Suprapubic skin (tissue), 4 donors: ENCODE data around the gene SCP2. TPM values are rescaled to one million over a fixed set of nuclear protein-coding genes. Genes with fewer than 3 reads are reported as not detected.

Source experiments
- DNase-seq, 2 donors: peaks; one replicate each; pipeline ENCODE4 v3.0.0-alpha.2; 2019; ENCODE audit warnings: low spot score in 2 of 2
- H3K27ac ChIP-seq: fragments of 200-600 bp; sonication (generic); one replicate; pipeline ENCODE4 v1.5.1; 2019
- H3K27me3 ChIP-seq: fragments of 200-600 bp; sonication (generic); one replicate; pipeline ENCODE4 v1.5.1; 2019
- H3K36me3 ChIP-seq: fragments of 200-600 bp; sonication (generic); one replicate; pipeline ENCODE4 v1.5.1; 2019
- H3K4me1 ChIP-seq: fragments of 200-600 bp; sonication (generic); one replicate; pipeline ENCODE4 v1.5.1; 2019
- H3K4me3 ChIP-seq: fragments of 200-600 bp; sonication (generic); one replicate; pipeline ENCODE4 v1.5.1; 2019; ENCODE audit warnings: mild to moderate bottlenecking
- H3K9me3 ChIP-seq: fragments of 200-600 bp; sonication (generic); one replicate; pipeline ENCODE4 v1.5.1; 2019
- CTCF ChIP-seq, 2 donors: fragments of 200-600 bp in 1 of 2; fragments of 450-650 bp in 1 of 2; sonication (generic) in 1 of 2; IDR thresholded peaks; one replicate each; pipeline ENCODE4 v1.5.1; 2016 to 2019; ENCODE audit warnings: antibody characterized with exemption in 2 of 2, mild to moderate bottlenecking in 1 of 2, moderate library complexity in 1 of 2
- EP300 ChIP-seq: sonication (generic); formaldehyde crosslinking; IDR thresholded peaks from one replicate; pipeline ENCODE4 v1.6.1; 2017; ENCODE audit warnings: antibody characterized with exemption
- POLR2A ChIP-seq, 2 donors: fragments of 450-650 bp; IDR thresholded peaks; one replicate each; pipeline ENCODE4 v1.6.1; 2017; ENCODE audit warnings: antibody characterized with exemption in 2 of 2, mild to moderate bottlenecking in 2 of 2, moderate library complexity in 2 of 2
- POLR2AphosphoS5 ChIP-seq, 3 donors: sonication (generic); formaldehyde crosslinking; IDR thresholded peaks; one replicate each; pipeline ENCODE4 v1.6.1; 2017; ENCODE audit warnings: antibody characterized with exemption in 3 of 3
- WGBS: methylation state at CpG from one replicate; pipeline ENCODE4 v1.1.5; 2018; 5-methylcytosine and 5-hydroxymethylcytosine counted together
- total RNA-seq, 4 donors: library from RNA; depleted of rRNA; stranded (reverse); fragments of >200 nt; gene quantifications; one replicate each; pipeline ENCODE4 v1.1.0, GENCODE V29; 2016

The SCP2 gene
- total RNA-seq, 4 donors from 2014 or later, result 64.5 to 122 (median 113) TPM

GRCh38 chr1:53073287-53073686 is 146.2 kb downstream of the SCP2 start:
- WGBS, result 94% methylated on average over 7 of the region's 7 CpGs
- Histone ChIP-seq H3K36me3 (peaks cover 11% of the 10 kb centered on the region), H3K27ac (no peak overlapping the region), H3K27me3 (no peaks in the 10 kb centered on the region), H3K9me3 (no peaks in the 10 kb centered on the region), H3K4me3 (no peak overlapping the region), H3K4me1 (no peaks in the 10 kb centered on the region)
- no peak for DNase-seq
- no peak for TF ChIP-seq CTCF (IDR thresholded peaks at IDR 0.05)
- no peak for TF ChIP-seq EP300
- no peak for TF ChIP-seq POLR2A (IDR thresholded peaks at IDR 0.05)
- no peak for TF ChIP-seq POLR2AphosphoS5 (IDR thresholded peaks at IDR 0.05)

- TF ChIP-seq POLR2AphosphoS5 (IDR thresholded peaks at IDR 0.05) (no peak), POLR2A (IDR thresholded peaks at IDR 0.05) (no peak), EP300 (no peak), CTCF (IDR thresholded peaks at IDR 0.05) (no peak)
- Histone ChIP-seq H3K27ac (no peak overlapping the region), H3K9me3 (no peaks in the 10 kb centered on the region), H3K4me3 (no peak overlapping the region), H3K27me3 (no peaks in the 10 kb centered on the region), H3K36me3 (peaks cover 17% of the 10 kb centered on the region), H3K4me1 (no peaks in the 10 kb centered on the region)
- peak; percentile 61 to 74 for DNase-seq
- 71% methylated on average over 10 of the region's 10 CpGs for WGBS
Observed at GRCh38 chr1:53073868-53074311, 146.8 kb downstream of the SCP2 start.

GRCh38 chr1:53074313-53075154 is 147.5 kb downstream of the SCP2 start:
- no peaks in the 10 kb centered on the region for H3K27me3 ChIP-seq
- WGBS, result 80% methylated on average over 3 of the region's 8 CpGs
- no peaks in the 10 kb centered on the region for H3K9me3 ChIP-seq
- H3K4me3 ChIP-seq, result no peak overlapping the region
- H3K36me3 ChIP-seq, result peaks cover 20% of the 10 kb centered on the region
- H3K4me1 ChIP-seq, result no peaks in the 10 kb centered on the region
- TF ChIP-seq POLR2AphosphoS5 (IDR thresholded peaks at IDR 0.05), result no peak
- TF ChIP-seq CTCF (IDR thresholded peaks at IDR 0.05), result no peak
- no peak for TF ChIP-seq EP300
- no peak for TF ChIP-seq POLR2A (IDR thresholded peaks at IDR 0.05)
- H3K27ac ChIP-seq, result no peak overlapping the region
- peak; percentile 41 to 67 for DNase-seq

- Histone ChIP-seq H3K27ac (no peak overlapping the region), H3K36me3 (peaks cover 20% of the 10 kb centered on the region), H3K4me3 (no peak overlapping the region), H3K4me1 (no peaks in the 10 kb centered on the region), H3K27me3 (no peaks in the 10 kb centered on the region), H3K9me3 (no peaks in the 10 kb centered on the region)
- WGBS, result 93% methylated on average over 4 of the region's 4 CpGs
- no peak for TF ChIP-seq EP300
- peak; percentile 38 to 56 for DNase-seq
Observed at GRCh38 chr1:53075206-53075605, 148.1 kb downstream of the SCP2 start.

- no peaks in the 10 kb centered on the region for H3K9me3 ChIP-seq
- no peak overlapping the region for H3K4me3 ChIP-seq
- no peak overlapping the region for H3K27ac ChIP-seq
- no peak for TF ChIP-seq POLR2AphosphoS5 (IDR thresholded peaks at IDR 0.05)
- TF ChIP-seq POLR2A (IDR thresholded peaks at IDR 0.05), result no peak
- no peak for TF ChIP-seq EP300
- no peak for TF ChIP-seq CTCF (IDR thresholded peaks at IDR 0.05)
- WGBS, result 78% methylated on average over 8 of the region's 8 CpGs
- H3K27me3 ChIP-seq, result no peaks in the 10 kb centered on the region
- no peaks in the 10 kb centered on the region for H3K4me1 ChIP-seq
- peak; percentile 47 to 61 for DNase-seq
- peaks cover 20% of the 10 kb centered on the region for H3K36me3 ChIP-seq
Observed at GRCh38 chr1:53075761-53076163, 148.7 kb downstream of the SCP2 start.
